K562 (cell line): ENCODE results near the gene LIMCH1.

ENCODE experiments used
- CTCF ChIP-seq, 3 experiments: IDR thresholded peaks in 2 of 3; conservative IDR thresholded peaks in 1 of 3; 2 replicates each; pipeline ENCODE4 v1.5.1; 2011 to 2012; ENCODE audit warnings: low read length in 3 of 3, mild to moderate bottlenecking in 3 of 3, control low read depth in 2 of 3, improper control_type of control experiment in 1 of 3, inconsistent platforms in 1 of 3, low read depth in 1 of 3, mixed read lengths in 1 of 3, moderate library complexity in 1 of 3; ENCODE audit not compliant: insufficient read depth in 2 of 3
- E2F4 ChIP-seq: sonication (generic); formaldehyde crosslinking; IDR thresholded peaks from 2 replicates; pipeline ENCODE4 v1.8.0; 2022; ENCODE audit warnings: mild to moderate bottlenecking, low read depth, missing genetic modification reagents
- ELF1 ChIP-seq: fragments of 200-800 bp; sonication (Bioruptor generic); IDR thresholded peaks from 2 replicates; pipeline ENCODE4 v1.6.1; 2016; ENCODE audit warnings: missing genetic modification characterization, missing compliant biosample characterization
- GTF2A2 ChIP-seq: IDR thresholded peaks from 2 replicates; pipeline ENCODE4 v1.6.1; 2016; ENCODE audit warnings: mild to moderate bottlenecking, missing genetic modification characterization, missing compliant biosample characterization
- KLF10 ChIP-seq: fragments of 250-450 bp; sonication (Bioruptor Pico); IDR thresholded peaks from 2 replicates; pipeline ENCODE4 v1.6.1; 2021; ENCODE audit warnings: matching md5 sums
- MAX ChIP-seq: sonication (generic); formaldehyde crosslinking; IDR thresholded peaks from 2 replicates; pipeline ENCODE4 v1.9.0; 2022; ENCODE audit warnings: mild to moderate bottlenecking, missing genetic modification reagents
- NFYB ChIP-seq: IDR thresholded peaks from 2 replicates; pipeline ENCODE4 v1.6.1; 2011; ENCODE audit warnings: mild to moderate bottlenecking, moderate library complexity; ENCODE audit not compliant: insufficient read length; ENCODE audit errors: extremely low read depth
- NR3C1 ChIP-seq: sonication (generic); formaldehyde crosslinking; IDR thresholded peaks from 2 replicates; pipeline ENCODE4 v1.8.1; 2022; ENCODE audit warnings: missing genetic modification reagents
- POLR2A ChIP-seq: fragments of 450-650 bp; conservative IDR thresholded peaks from 2 replicates; pipeline ENCODE4 v1.6.1; 2016
- RBFOX2 ChIP-seq: fragments of 200-400 bp; formaldehyde crosslinking; IDR thresholded peaks from 2 replicates; pipeline ENCODE4 v1.6.1; 2017; ENCODE audit warnings: low read depth, mild to moderate bottlenecking, low read length, moderate library complexity
- TAF1 ChIP-seq: IDR thresholded peaks from 2 replicates; pipeline ENCODE4 v1.6.1; 2011; ENCODE audit warnings: mild to moderate bottlenecking, low read length, moderate library complexity; ENCODE audit not compliant: insufficient read depth, control insufficient read depth, severe bottlenecking; ENCODE audit errors: extremely low read depth
- TAF7 ChIP-seq: fragments of 450-650 bp; IDR thresholded peaks from 2 replicates; pipeline ENCODE4 v1.6.1; 2016; ENCODE audit warnings: missing genetic modification characterization, missing compliant biosample characterization
- ZBTB2 ChIP-seq: fragments of 450-650 bp; IDR thresholded peaks from 2 replicates; pipeline ENCODE4 v1.6.1; 2016; ENCODE audit warnings: antibody characterized with exemption
- ZBTB7A ChIP-seq: IDR thresholded peaks from 2 replicates; pipeline ENCODE4 v1.6.1; 2011; ENCODE audit warnings: low read depth, mild to moderate bottlenecking, low read length, moderate library complexity, borderline replicate concordance; ENCODE audit not compliant: control insufficient read depth

- TF ChIP-seq NFYB: no peak
- TF ChIP-seq E2F4 (CRISPR knock-in tag): no peak
- TF ChIP-seq KLF10: no peak
- no peak for TF ChIP-seq NR3C1 (CRISPR knock-in tag)
- TF ChIP-seq CTCF (IDR thresholded peaks at IDR 0.05 in 2 of 3, conservative IDR thresholded peaks at IDR 0.05 in 1 of 3; ENCODE audit: insufficient read depth in 2 of 3, low read depth in 1 of 3, low read length in 3 of 3): no peak
- TF ChIP-seq ZBTB7A: no peak
- no peak for TF ChIP-seq TAF1
- no peak for TF ChIP-seq MAX (CRISPR knock-in tag)
- TF ChIP-seq ZBTB2: no peak
- TF ChIP-seq GTF2A2: no peak
- no peak for TF ChIP-seq ELF1
- no peak for TF ChIP-seq POLR2A
- TF ChIP-seq RBFOX2: no peak
- TF ChIP-seq TAF7 (tag): no peak
These were observed 86.8 kb downstream of the LIMCH1 start for GRCh38 chr4:41624765-41625164.
